Progenitor cell of endocrine pancreas (in vitro differentiated cells): ENCODE data around the gene CEACAM6. TPM values are rescaled to one million over a fixed set of nuclear protein-coding genes. Genes with fewer than 3 reads are reported as not detected.

Experiments used
- DNase-seq: peaks from one replicate; pipeline ENCODE4 v3.0.0; 2021; ENCODE audit warnings: low spot score; ENCODE audit not compliant: unreplicated experiment
- H3K27ac Mint-ChIP-seq: 2 replicates; pipeline ENCODE4 v1.8.0; 2021; ENCODE audit warnings: mild to moderate bottlenecking, moderate library complexity, mixed read lengths
- H3K27me3 Mint-ChIP-seq: 2 replicates; pipeline ENCODE4 v1.8.0; 2021; ENCODE audit warnings: mixed read lengths
- H3K36me3 Mint-ChIP-seq: 2 replicates; pipeline ENCODE4 v1.8.0; 2022; ENCODE audit warnings: mixed read lengths; ENCODE audit not compliant: insufficient read depth
- H3K4me1 Mint-ChIP-seq: 2 replicates; pipeline ENCODE4 v1.8.0; 2021; ENCODE audit warnings: low read depth, mixed read lengths
- H3K4me3 Mint-ChIP-seq: 2 replicates; pipeline ENCODE4 v1.8.0; 2021; ENCODE audit warnings: low read depth, mild to moderate bottlenecking, moderate library complexity, mixed read lengths
- H3K9me3 Mint-ChIP-seq: 2 replicates; pipeline ENCODE4 v1.8.0; 2021; ENCODE audit warnings: low read depth, mixed read lengths
- CTCF ChIP-seq: fragments of 200-600 bp; sonication (generic); IDR thresholded peaks from one replicate; pipeline ENCODE4 v1.5.0; 2021; ENCODE audit warnings: antibody characterized with exemption, mild to moderate bottlenecking; ENCODE audit not compliant: unreplicated experiment
- total RNA-seq: library from RNA; stranded (reverse); gene quantifications from 2 replicates; pipeline ENCODE4 v1.2.1, GENCODE V29; 2021

The CEACAM6 gene
- total RNA-seq, 1 donor from 2014 or later: 0.19 TPM

DNA sequence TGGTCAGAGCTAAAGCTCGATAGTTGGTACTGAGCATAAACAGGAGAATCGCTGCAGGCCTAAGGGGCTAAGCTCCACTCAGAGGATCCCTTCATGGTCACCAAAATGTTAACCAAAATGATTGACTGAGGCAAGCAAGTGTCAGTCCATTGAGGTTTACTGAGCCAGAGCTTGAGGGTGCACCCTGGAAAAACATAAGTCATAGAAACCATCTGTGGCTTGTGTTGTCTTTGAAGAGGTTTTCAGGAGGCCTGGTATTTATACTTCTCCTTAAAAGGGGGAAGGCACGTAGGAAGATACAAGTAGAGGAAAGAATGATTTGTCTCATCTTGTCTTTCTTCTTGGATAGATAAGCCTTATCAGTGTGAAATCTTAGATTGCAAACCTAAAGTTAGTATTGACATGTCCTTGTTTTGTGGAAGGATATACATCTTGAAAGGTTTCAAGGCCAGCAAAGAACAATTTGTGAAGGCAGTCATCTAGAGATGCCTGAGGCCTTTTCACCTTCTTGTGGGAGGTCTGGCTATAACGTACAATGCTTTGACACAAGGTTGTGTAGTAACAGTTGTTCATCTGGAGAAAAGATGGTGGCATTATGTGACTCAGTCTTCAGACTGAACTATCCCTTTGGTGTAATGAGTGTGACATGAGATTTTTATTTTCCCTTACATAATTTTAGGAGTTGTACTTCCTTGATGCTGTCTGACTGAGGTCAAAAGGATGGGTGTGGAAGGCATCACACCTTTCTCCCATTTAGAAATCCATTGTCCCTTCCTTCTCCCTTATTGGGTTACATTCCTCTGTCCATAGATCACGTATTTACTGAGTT lies 14.7 kb upstream of the CEACAM6 start:
- Mint-ChIP-seq H3K27me3 (no peaks in the 10 kb centered on the region), H3K4me3 (no peak overlapping the region), H3K27ac (no peak overlapping the region), H3K4me1 (no peaks in the 10 kb centered on the region), H3K36me3 (no peaks in the 10 kb centered on the region), H3K9me3 (peaks cover 48% of the 10 kb centered on the region)
- no peak for TF ChIP-seq CTCF
- no peak for DNase-seq

DNA sequence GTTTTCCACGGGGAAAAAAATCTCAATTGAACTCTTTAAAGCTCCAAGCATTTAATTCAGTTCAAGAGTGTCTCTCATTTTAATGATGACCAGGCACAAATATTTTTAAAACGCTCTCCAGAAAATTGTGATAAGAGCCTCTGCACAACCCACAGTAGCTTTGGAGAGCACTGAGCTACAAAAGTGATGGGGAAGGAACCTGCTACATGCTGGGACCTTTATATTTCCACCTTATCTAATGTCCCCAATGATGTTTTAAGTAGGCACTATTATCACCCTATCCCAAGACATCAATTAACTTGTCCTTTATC lies 14.1 kb upstream of the CEACAM6 start:
- Mint-ChIP-seq H3K9me3 (peaks cover 46% of the 10 kb centered on the region), H3K4me1 (no peaks in the 10 kb centered on the region), H3K4me3 (no peak overlapping the region), H3K27ac (no peak overlapping the region), H3K36me3 (no peaks in the 10 kb centered on the region), H3K27me3 (peaks cover under 1% of the 10 kb centered on the region)
- no peak for TF ChIP-seq CTCF
- no peak for DNase-seq

DNA sequence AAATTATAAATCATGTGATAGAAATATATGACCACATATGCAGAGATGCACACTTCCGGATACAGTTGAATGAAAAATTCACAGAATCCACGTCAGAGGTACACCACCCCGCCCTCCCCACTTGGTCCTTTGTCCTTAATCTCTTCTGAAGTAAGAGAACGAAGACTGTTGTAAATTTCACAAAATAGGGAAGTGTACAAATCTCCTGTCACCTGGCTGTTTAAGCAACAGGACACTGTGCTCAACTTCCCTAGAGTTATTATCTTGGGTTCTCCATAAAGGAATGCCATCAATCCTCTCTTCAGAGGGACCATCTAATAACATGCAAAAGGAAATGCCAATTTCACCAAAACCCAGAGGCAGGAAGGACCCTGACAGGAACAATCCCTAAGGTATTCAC lies 10.5 kb upstream of the CEACAM6 start:
- no peak overlapping the region for H3K27ac Mint-ChIP-seq
- H3K36me3 Mint-ChIP-seq: no peaks in the 10 kb centered on the region
- TF ChIP-seq CTCF: no peak
- no peaks in the 10 kb centered on the region for H3K4me1 Mint-ChIP-seq
- peaks cover 10% of the 10 kb centered on the region for H3K27me3 Mint-ChIP-seq
- peaks cover 33% of the 10 kb centered on the region for H3K9me3 Mint-ChIP-seq
- H3K4me3 Mint-ChIP-seq: no peak overlapping the region
- no peak for DNase-seq

DNA sequence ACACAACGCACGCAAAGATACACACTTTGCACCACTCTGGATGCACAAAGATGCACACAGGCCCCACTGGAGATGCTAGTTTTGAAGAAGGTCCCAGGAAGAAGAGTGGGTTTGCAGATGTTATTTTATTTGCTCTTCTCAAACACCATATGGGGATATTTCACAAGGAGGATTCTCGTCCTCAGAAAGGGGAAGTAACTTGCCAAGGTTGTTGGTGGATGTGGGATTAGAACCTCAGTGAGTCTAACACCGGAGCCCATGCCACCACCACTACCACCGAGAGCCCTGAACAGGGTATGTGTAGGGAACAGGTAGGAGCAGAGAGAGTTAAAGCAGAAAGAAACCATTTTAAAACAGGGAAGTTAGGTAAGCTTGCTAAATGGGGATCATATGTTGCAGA lies 9.6 kb upstream of the CEACAM6 start:
- Mint-ChIP-seq H3K27me3 (peaks cover 10% of the 10 kb centered on the region), H3K27ac (no peak overlapping the region), H3K9me3 (peaks cover 25% of the 10 kb centered on the region), H3K36me3 (no peaks in the 10 kb centered on the region), H3K4me1 (no peaks in the 10 kb centered on the region), H3K4me3 (no peak overlapping the region)
- DNase-seq: no peak
- TF ChIP-seq CTCF: no peak

- Mint-ChIP-seq H3K9me3 (peaks cover 17% of the 10 kb centered on the region), H3K27ac (no peak overlapping the region), H3K27me3 (peaks cover 10% of the 10 kb centered on the region), H3K4me3 (no peak overlapping the region), H3K36me3 (no peaks in the 10 kb centered on the region), H3K4me1 (no peaks in the 10 kb centered on the region)
- peak; percentile 11 for TF ChIP-seq CTCF
- no peak for DNase-seq
These were observed 8.6 kb upstream of the CEACAM6 start for GRCh38 chr19:41746593-41747227.
